AG09319 (cell line): ENCODE measurements around the gene SYNDIG1L.
A peak's percentile ranks its signal among the peaks of the same experiment; 100 is the strongest.

Source experiments
- DNase-seq: peaks from one replicate; pipeline ENCODE4 v3.0.0-alpha.2; 2010; ENCODE audit warnings: low read depth; ENCODE audit errors: extremely low read depth
- TF ChIP-seq, protein P1 (sequence below): IDR thresholded peaks from 2 replicates; pipeline ENCODE4 v1.5.1; 2011; ENCODE audit warnings: low read depth, mild to moderate bottlenecking, inconsistent platforms, low read length, moderate library complexity

Gene SYNDIG1L

DNA sequence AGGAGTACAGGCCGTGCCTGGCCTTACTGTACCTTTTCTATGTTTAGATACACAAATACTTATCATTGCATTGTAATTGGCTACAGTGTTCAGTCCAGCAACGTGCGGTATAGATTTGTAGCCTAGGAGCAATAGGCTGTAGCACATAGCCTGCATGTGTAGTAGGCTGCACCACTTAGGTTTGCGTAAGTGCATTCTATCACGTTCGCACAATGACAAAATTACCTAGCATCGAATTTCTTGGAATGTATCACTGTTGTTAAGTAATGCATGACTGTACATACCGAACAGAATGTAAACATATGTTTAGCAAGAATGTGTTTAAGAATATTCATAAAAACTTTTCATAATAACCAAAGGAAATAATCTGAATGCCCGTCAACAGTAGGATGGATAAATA lies 45.8 kb downstream of the SYNDIG1L start:
- TF ChIP-seq, protein P1, sequence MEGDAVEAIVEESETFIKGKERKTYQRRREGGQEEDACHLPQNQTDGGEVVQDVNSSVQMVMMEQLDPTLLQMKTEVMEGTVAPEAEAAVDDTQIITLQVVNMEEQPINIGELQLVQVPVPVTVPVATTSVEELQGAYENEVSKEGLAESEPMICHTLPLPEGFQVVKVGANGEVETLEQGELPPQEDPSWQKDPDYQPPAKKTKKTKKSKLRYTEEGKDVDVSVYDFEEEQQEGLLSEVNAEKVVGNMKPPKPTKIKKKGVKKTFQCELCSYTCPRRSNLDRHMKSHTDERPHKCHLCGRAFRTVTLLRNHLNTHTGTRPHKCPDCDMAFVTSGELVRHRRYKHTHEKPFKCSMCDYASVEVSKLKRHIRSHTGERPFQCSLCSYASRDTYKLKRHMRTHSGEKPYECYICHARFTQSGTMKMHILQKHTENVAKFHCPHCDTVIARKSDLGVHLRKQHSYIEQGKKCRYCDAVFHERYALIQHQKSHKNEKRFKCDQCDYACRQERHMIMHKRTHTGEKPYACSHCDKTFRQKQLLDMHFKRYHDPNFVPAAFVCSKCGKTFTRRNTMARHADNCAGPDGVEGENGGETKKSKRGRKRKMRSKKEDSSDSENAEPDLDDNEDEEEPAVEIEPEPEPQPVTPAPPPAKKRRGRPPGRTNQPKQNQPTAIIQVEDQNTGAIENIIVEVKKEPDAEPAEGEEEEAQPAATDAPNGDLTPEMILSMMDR, result no peak

DNA sequence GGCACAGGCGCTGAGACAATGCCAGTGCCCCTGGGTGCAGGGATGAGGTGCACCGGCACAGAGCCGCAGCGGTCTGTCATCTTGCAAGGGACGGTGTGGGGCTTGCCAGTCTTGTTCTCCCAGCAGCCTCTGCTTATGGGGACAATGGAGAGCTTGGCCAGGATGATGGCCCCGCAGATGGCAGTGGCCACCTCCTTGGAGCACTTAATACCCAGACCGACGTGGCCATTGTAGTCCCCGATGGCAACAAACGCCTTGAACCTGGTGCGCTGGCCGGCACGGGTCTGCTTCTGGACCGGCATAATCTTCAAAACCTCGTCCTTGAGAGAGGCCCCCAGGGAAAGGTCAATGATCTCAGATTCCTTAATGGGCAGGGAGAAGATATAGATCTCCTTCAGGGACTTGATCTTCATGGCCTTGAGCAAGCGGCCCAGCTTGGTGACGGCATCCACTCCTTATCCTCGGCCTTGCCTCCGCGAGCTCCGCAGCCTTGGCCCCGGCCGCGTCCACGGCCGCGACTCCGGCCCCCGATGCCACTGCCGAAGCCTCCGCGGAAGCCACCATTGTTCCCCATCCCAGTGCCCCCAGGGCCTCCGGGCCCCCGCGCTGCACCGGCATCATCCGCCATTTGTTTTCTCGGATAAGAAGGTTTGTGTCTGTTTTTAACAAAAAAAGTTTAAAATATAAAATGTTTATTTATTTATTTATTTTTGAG lies 47.9 kb downstream of the SYNDIG1L start:
- DNase-seq, result no peak
- TF ChIP-seq, protein P1, result no peak

More for the DNA sequence above, 45.8 kb downstream of the SYNDIG1L start:
- no peak for DNase-seq

DNA sequence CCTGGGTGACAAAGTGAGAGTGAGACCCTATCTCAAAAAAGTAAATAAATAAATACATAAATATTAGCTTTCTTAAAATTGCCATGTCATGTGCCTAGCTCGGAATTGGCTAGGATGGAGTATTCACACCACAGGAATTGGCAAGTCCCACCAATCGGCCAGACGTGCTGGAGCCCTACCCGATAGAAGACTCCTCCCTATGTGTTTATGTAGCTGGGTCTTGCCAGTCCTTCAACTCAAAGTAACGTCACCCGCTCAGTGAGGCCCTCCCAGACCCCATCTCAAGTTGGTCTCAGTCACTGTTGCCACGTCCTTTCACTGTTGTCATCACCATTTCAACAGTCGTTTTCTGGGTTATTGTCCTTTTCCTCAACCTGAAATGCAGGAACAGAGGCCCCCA lies 57.6 kb downstream of the SYNDIG1L start:
- TF ChIP-seq, protein P1, result no peak

DNA sequence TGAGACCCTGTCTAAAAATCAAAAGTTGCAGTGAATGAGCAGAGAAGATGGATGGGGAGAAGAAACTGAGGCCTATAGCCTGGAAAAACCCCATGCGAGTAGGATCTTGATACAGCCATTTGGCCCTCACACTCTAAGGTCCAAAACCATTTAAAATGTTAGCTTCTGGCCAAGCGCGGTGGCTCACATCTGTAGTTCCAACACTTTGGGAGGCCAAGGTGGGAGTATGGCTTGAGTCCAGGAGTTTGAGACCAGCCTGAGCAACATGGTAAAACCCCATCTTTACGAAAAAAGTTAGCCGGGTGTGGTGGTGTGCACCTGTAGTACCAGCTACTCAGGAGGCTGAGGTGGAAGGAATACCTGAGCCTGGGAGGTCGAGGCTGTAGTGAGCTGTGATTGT lies 58.0 kb downstream of the SYNDIG1L start:
- TF ChIP-seq, protein P1, result no peak
- DNase-seq, result no peak

More for the DNA sequence above, 57.6 kb downstream of the SYNDIG1L start:
- DNase-seq, result no peak

DNA sequence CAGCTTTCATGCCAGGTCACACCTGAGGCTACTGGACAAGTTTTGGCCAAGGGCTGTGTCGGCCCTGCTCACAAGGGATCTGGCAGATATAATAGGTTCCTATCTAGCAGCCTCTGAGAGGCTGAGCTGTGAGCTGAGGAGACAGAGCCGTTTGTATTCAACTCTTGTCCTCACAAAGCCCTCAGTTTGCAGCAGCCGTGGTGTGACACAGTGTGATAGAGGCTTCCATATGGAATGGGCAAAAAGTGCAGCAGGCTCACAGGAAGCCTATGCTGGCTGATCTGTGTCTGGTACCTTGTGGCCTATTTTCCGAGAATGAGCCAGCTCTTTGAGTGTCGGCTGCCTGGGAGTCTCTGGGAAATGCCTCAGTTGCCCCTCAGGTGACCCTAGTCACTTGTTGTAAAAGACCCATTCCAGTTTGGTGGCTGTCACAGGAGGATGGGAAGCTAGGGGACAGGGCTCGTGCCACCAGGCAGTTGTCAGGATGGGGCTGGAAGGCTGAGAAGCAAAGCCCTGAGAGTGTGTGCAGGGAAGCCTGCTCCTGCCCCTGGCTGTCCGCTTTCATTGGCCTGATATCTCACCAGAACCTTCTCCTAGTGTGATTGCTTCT lies 61.6 kb downstream of the SYNDIG1L start:
- TF ChIP-seq, protein P1, result no peak
- no peak for DNase-seq

DNA sequence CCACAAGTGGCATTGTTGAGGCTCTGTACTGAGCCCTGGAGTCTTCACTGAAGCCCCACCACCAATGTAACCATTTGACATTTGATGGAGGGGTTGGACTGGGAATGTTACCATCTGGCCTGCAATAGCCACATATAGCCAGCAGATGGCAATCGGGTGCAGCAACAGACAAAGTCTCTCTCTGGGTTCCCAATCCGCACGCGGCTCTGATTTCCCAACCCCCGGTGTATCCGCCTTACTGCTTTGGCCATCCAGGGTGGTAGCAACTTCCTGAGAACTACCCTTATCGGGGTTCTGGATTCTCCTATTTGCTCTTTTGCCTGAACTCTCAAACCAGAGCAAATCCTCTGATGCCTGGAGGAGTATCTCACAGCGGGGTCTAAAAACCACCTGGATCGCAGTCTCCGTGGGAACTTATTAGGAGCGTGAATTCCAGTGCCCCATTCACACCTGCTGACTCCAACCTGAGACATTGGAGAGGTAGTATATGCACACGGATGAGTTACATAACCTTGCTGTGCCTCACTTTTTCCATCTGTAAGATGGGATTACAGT lies 63.6 kb downstream of the SYNDIG1L start:
- DNase-seq, result peak; percentile 34

DNA sequence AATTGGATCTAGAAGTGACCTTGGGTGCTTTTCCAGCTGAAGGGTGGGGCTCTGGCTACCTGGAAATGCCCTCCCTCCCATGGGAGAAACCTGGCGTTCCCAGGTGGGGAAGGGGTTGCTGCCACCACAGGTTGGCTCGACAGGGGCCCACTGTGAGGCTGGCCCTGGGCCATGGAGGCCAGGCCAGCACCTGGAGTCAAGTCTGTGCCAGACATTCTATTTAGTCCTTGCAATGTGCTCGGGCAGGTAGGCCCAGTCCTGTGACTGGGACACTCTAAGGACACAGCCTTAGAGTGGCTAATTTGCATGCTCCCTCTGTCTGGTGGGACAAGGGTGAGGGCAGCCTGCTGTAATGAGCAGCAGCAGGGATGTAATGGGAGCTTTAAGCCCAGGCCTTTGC lies 65.8 kb downstream of the SYNDIG1L start:
- no peak for DNase-seq
- TF ChIP-seq, protein P1, result no peak

More for the DNA sequence above, 63.6 kb downstream of the SYNDIG1L start:
- TF ChIP-seq, protein P1, result no peak; the same call in none of the 2 replicates
